Mesothelial cell of epicardium (in vitro differentiated cells): ENCODE results near the gene HMCN1. TPM values are rescaled to one million over a fixed set of nuclear protein-coding genes. Genes with fewer than 3 reads are reported as not detected.

Source experiments
- DNase-seq, 2 experiments: peaks; one replicate each; pipeline ENCODE4 v3.0.0; 2021; ENCODE audit warnings: low spot score in 2 of 2; ENCODE audit not compliant: unreplicated experiment in 2 of 2
- H3K27ac Mint-ChIP-seq: 2 replicates; pipeline ENCODE4 v1.8.0; 2021; ENCODE audit warnings: mixed read lengths
- H3K27me3 Mint-ChIP-seq: 2 replicates; pipeline ENCODE4 v1.8.0; 2021; ENCODE audit warnings: low read depth, mixed read lengths
- H3K36me3 Mint-ChIP-seq: 2 replicates; pipeline ENCODE4 v1.8.0; 2021; ENCODE audit warnings: mixed read lengths
- H3K4me1 Mint-ChIP-seq: 2 replicates; pipeline ENCODE4 v1.8.0; 2021; ENCODE audit warnings: mixed read lengths
- H3K4me3 Mint-ChIP-seq: 2 replicates; pipeline ENCODE4 v1.8.0; 2021; ENCODE audit warnings: mild to moderate bottlenecking, moderate library complexity, mixed read lengths
- H3K9me3 Mint-ChIP-seq: 2 replicates; pipeline ENCODE4 v1.8.0; 2021; ENCODE audit warnings: mixed read lengths
- CTCF ChIP-seq: fragments of 200-600 bp; sonication (generic); IDR thresholded peaks from one replicate; pipeline ENCODE4 v1.5.0; 2021; ENCODE audit warnings: antibody characterized with exemption; ENCODE audit not compliant: unreplicated experiment
- total RNA-seq: library from RNA; stranded (reverse); gene quantifications from 3 replicates; pipeline ENCODE4 v1.2.1, GENCODE V29; 2021

HMCN1 gene
- total RNA-seq, 1 donor from 2014 or later: 48.8 TPM

GRCh38 chr1:185972096-185972850 lies 238.1 kb downstream of the HMCN1 start:
- no peaks in the 10 kb centered on the region for H3K4me1 Mint-ChIP-seq
- H3K4me3 Mint-ChIP-seq: no peak overlapping the region
- H3K27me3 Mint-ChIP-seq: no peaks in the 10 kb centered on the region
- H3K36me3 Mint-ChIP-seq: peaks cover 11% of the 10 kb centered on the region
- no peaks in the 10 kb centered on the region for H3K9me3 Mint-ChIP-seq
- no peak for DNase-seq
- H3K27ac Mint-ChIP-seq: no peak overlapping the region
- TF ChIP-seq CTCF: no peak

DNA sequence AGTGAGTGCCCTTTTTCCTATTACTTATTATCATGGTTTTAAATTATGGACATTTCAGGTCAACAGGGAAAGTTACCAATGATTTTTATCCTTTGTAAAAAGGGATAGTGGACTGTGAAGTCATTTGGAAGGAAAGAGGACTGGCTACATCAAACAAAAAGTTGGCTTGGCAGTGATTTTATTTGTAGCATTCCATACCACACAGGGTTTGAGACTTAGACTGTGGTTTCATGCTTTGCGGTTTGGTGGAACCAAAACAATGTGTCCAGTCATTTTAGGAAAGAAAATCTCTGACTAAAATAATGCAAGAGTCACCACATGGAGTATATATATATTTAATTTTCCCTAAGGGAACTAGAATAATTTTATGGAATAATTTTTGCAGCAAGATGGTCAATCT lies 239.5 kb downstream of the HMCN1 start:
- no peak for TF ChIP-seq CTCF
- Mint-ChIP-seq H3K9me3 (no peaks in the 10 kb centered on the region), H3K27me3 (no peaks in the 10 kb centered on the region), H3K4me3 (no peak overlapping the region), H3K4me1 (no peaks in the 10 kb centered on the region), H3K36me3 (peaks cover 11% of the 10 kb centered on the region), H3K27ac (no peak overlapping the region)
- DNase-seq: no peak

- no peaks in the 10 kb centered on the region for H3K4me1 Mint-ChIP-seq
- no peak for DNase-seq
- no peak for TF ChIP-seq CTCF
- H3K36me3 Mint-ChIP-seq: peaks cover 13% of the 10 kb centered on the region
- H3K4me3 Mint-ChIP-seq: no peak overlapping the region
- no peaks in the 10 kb centered on the region for H3K27me3 Mint-ChIP-seq
- no peaks in the 10 kb centered on the region for H3K9me3 Mint-ChIP-seq
- H3K27ac Mint-ChIP-seq: no peak overlapping the region
These were observed 240.4 kb downstream of the HMCN1 start for GRCh38 chr1:185974367-185975170.

GRCh38 chr1:185980891-185981290 lies 246.7 kb downstream of the HMCN1 start:
- peaks cover 5% of the 10 kb centered on the region for H3K36me3 Mint-ChIP-seq
- no peak overlapping the region for H3K27ac Mint-ChIP-seq
- H3K27me3 Mint-ChIP-seq: no peaks in the 10 kb centered on the region
- H3K9me3 Mint-ChIP-seq: no peaks in the 10 kb centered on the region
- H3K4me1 Mint-ChIP-seq: no peaks in the 10 kb centered on the region
- H3K4me3 Mint-ChIP-seq: no peak overlapping the region
- no peak for TF ChIP-seq CTCF
- no peak for DNase-seq

DNA sequence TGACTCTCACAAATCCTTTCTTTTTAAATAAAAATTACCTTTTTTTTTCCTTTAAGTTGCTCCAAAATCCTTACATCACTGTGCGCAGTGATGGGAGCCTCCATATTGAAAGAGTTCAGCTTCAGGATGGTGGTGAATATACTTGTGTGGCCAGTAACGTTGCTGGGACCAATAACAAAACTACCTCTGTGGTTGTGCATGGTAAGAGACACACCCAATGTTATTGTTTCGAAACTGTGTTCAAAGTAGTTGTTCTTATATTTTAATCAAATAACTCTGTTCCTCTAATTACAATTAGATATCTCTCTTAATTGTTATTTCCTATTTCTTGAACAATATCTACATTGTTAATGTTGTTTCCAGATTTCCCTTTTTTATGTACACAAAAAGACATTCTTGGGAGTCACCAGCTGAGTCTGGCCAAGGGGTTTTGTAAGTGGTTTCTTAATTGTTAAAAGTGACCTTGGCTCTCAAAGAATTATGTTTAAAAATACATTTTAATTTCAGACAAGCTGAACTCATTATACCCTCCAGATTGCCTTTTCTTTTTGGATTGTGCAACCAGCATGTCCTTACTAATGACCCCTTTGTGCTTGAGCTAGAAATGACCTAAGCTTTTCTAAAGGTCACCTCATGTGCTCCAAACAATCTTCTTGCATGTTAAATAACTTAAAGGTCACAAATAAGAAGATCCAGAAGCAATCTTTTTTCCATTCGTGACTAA lies 250.1 kb downstream of the HMCN1 start:
- peaks cover 3% of the 10 kb centered on the region for H3K36me3 Mint-ChIP-seq
- DNase-seq: no peak
- H3K27ac Mint-ChIP-seq: no peak overlapping the region
- no peak for TF ChIP-seq CTCF
- no peak overlapping the region for H3K4me3 Mint-ChIP-seq
- H3K9me3 Mint-ChIP-seq: no peaks in the 10 kb centered on the region
- no peaks in the 10 kb centered on the region for H3K27me3 Mint-ChIP-seq
- no peaks in the 10 kb centered on the region for H3K4me1 Mint-ChIP-seq
